Metanephros (tissue), 2 donors: ENCODE data around the gene SKIC8. TPM values are rescaled to one million over a fixed set of nuclear protein-coding genes. Genes with fewer than 3 reads are reported as not detected.

Source experiments
- small RNA-seq: library from RNA; depleted of rRNA; stranded (forward); fragments of <200 nt; gene quantifications from one replicate; pipeline ENCODE3, GENCODE V24; 2014; ENCODE audit warnings: low replicate concordance
- total RNA-seq: library from RNA; depleted of rRNA; stranded (reverse); fragments of >200 nt; gene quantifications from one replicate; pipeline ENCODE4 v1.2.3, GENCODE V29; 2014

SKIC8 gene
- 57.4 TPM for total RNA-seq

DNA sequence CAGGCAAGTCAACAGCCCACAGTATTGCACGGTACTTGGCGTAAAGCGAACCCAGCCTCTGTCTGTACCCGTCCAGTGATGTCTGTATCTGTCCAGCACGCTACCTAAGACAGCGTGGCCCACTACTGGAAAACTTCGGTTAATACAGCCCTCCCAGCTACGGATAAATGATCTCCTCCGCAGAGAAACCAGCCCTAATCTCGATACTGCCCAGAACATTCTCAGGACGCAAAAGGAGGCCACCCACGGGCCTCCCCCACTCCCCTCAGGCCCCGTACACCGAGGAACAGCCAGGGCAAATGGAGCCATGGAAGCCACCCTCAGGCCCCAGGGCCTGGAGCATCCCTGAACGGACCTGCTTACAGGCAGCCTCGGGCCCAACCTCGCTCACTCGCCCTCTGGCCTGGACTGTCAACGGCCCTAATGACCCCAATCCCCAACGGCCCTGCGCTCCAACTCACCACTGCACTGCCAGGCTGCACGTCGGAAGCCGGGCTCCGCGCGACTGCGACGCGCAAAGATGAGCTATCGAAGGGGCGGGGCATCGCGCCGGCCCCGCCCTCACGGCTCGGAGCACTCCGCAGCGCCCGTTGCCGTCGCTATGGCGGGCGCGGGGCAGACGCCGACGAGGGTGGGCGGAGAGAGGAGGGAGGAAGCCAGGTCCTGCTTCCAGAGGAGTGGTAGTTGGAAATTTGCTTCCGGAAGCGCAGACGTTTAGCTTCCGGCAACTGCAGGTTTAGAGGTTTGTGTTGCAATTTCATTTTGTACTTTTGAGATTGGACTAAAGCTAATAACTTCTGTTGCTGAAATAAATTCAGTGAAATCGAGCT, at the start of gene SKIC8:
SKIC8 (minus strand) TSS at position 509 of the 830 bp plus-strand sequence. CDS start 3,923 bp downstream, outside the sequence.

DNA sequence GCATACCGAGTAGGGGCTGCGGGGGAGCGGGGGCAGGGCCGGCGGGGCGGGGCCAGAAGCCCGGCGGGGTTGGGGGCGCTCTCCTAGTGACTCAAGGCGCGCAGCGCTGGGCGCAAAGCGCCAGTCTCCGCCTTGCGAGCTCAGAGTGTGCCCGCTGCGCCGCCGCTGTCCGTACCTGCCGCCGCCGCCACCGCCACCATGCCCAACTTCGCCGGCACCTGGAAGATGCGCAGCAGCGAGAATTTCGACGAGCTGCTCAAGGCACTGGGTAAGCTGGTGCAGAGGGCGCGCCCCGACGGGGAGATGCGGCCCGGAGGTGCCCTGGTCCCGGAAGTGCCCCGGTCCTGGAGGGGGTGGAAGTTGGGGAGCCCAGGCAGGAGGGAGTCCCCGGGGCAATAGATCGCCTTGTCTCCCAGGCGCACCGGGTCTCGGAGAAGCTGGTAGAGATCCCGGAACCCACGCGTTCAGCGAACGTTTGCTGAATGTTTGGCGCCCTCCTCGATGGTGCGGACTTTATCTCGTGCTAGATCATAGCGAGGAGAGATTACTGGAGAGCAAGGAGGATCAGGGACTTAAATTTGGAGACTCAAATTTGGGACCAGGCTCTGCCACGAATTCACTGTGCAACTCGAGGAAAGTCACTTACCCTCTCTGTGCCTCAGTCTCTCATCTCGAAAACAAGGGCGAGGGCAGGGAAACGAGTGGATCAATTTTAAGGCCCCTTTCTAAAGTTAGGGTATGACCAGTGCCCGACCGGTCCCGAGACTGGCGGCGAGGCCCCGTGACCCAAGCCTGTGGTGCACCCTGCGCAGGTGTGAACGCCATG, 41.0 kb upstream of the SKIC8 start, which contains the start of gene CRABP1:
CRABP1 (plus strand) TSS at position 123 of the 826 bp plus-strand sequence; CDS start at position 199, 76 bp downstream.

DNA sequence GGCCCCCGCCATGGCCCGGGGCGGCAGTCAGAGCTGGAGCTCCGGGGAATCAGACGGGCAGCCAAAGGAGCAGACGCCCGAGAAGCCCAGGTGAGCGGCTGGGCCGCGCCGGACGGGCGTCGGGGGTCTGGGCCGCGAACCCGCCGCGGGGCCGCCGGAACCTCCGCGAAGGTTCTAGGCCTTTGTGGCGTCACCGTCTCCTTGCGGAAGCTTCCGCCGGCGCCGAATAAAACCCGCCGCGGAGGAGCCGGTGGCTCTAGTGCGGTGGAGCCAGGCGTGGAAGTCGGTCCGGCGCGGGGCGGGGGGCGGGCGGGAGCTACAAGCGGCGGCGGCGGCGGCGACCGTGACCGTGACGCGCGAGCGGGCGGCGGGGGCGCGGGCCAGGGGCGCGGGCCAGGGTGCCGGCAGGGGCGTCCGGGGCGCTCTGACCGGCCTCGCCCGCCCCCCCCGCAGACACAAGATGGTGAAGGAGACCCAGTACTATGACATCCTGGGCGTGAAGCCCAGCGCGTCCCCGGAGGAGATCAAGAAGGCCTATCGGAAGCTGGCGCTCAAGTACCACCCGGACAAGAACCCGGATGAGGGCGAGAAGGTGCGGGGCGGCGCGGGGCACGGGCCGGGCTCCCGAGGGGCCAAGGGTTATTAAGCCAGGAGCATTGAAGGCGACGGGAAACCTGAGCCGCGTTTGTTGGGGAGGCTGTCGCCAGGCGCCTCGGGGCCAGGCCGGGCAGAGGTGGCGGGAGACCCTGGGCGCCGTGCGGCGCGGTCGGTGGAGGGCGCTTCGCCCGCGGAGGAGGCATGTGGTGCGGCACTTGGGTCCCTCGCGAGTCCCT, 34.9 kb downstream of the SKIC8 start, which contains the start of gene DNAJA4:
DNAJA4 (plus strand) TSS at position 259 of the 833 bp plus-strand sequence; CDS start at position 461, 202 bp downstream.

DNA sequence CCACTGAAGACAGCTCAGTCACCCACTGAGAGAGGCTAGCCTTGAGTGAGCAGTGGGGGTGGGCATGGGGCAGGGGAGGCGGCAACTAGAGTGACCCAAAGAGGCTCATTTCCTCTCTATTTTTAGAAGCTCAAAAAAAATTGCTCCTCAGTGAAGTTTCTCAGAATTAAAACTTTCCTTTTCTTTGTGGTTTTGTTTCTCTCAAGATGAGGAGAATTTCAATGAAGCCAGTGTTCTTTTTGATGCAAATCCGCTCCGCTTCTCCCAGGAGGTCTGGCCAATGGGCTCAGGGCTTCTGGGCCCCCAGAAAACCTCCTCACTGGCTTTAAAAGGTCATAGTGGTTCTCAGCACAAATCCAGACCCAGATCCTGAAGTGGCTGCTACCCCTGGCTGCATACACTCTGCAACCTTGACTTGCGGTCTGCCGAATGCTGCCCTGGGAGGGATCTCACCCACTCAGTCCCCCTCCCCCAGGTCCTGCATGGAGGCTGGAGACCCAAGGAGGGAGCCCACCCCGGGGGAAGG, 64.8 kb downstream of the SKIC8 start, which contains the start of gene ACSBG1:
ACSBG1 (minus strand) TSS at position 51 of the 526 bp plus-strand sequence. CDS start 64 bp downstream, outside the sequence.

Small RNA genes lying within 50 kb of the gene (small RNA-seq; reads per million reads assigned to genes)
- gene AC090607.5: not detected

Other genes starting within 250 kb of the SKIC8 start
- 39.1 TPM for gene TBC1D2B, start 221.9 kb downstream of the SKIC8 start, total RNA-seq
- not detected for gene SH2D7, start 207.0 kb downstream of the SKIC8 start, total RNA-seq
- gene CIB2, start 168.2 kb downstream of the SKIC8 start, total RNA-seq: 14.0 TPM
- 32.4 TPM for gene IDH3A, start 150.2 kb downstream of the SKIC8 start, total RNA-seq
- 1.4 TPM for gene ACSBG1, start 65.0 kb downstream of the SKIC8 start, total RNA-seq
- gene DNAJA4, start 35.0 kb downstream of the SKIC8 start, total RNA-seq: 32.1 TPM
- 13.6 TPM for gene CRABP1, start 40.7 kb upstream of the SKIC8 start, total RNA-seq
- 66.9 TPM for gene IREB2, start 138.6 kb upstream of the SKIC8 start, total RNA-seq
- 8.8 TPM for gene HYKK, start 208.0 kb upstream of the SKIC8 start, total RNA-seq
- gene PSMA4, start 240.8 kb upstream of the SKIC8 start, total RNA-seq: 109 TPM